Peyer's patch (tissue), 4 donors: Measurements from ENCODE around the gene POMGNT2. TPM values are rescaled to one million over a fixed set of nuclear protein-coding genes. Genes with fewer than 3 reads are reported as not detected.
"Not testable (repeated sequence)": the region's sequence is repeated elsewhere in the genome, so short reads cannot be mapped to it uniquely, and the experiment has no call there.

ENCODE experiments used
- DNase-seq, 3 donors: peaks; one replicate each; pipeline ENCODE4 v3.0.0-alpha.2; 2017 to 2019
- H3K27ac ChIP-seq, 4 donors: fragments of 200-600 bp; sonication (generic); one replicate each; pipeline ENCODE4 v1.5.1; 2016 to 2019
- H3K27me3 ChIP-seq, 2 donors: fragments of 200-600 bp; sonication (generic); one replicate each; pipeline ENCODE4 v1.5.1; 2019
- H3K36me3 ChIP-seq, 3 donors: fragments of 200-600 bp; sonication (generic); one replicate each; pipeline ENCODE4 v1.5.1; 2016 to 2019
- H3K4me1 ChIP-seq, 4 donors: fragments of 200-600 bp; sonication (generic); one replicate each; pipeline ENCODE4 v1.5.1; 2016 to 2019
- H3K4me3 ChIP-seq, 4 donors: fragments of 200-600 bp; sonication (generic); 1 replicate in 3 of 4; 2 replicates in 1 of 4; pipeline ENCODE4 v1.5.1; 2016 to 2019; ENCODE audit warnings: mild to moderate bottlenecking in 1 of 4
- H3K9me3 ChIP-seq, 4 donors: fragments of 200-600 bp; sonication (generic); one replicate each; pipeline ENCODE4 v1.5.1; 2016 to 2019; ENCODE audit warnings: mild to moderate bottlenecking in 1 of 4
- CTCF ChIP-seq, 6 experiments: fragments of 450-650 bp in 4 of 6; fragments of 200-600 bp in 2 of 6; sonication (generic) in 1 of 6; IDR thresholded peaks; one replicate each; pipeline ENCODE4 v1.5.1; 2017 to 2019; ENCODE audit warnings: antibody characterized with exemption in 6 of 6, mild to moderate bottlenecking in 3 of 6, moderate library complexity in 1 of 6
- POLR2A ChIP-seq, 2 donors: fragments of 450-650 bp; IDR thresholded peaks; one replicate each; pipeline ENCODE4 v1.5.1; 2017; ENCODE audit warnings: antibody characterized with exemption in 2 of 2, mild to moderate bottlenecking in 2 of 2, moderate library complexity in 2 of 2
- total RNA-seq, 4 donors: library from RNA; depleted of rRNA; stranded (reverse); fragments of >200 nt; gene quantifications; one replicate each; pipeline ENCODE4 v1.1.0, GENCODE V29; 2016

The POMGNT2 gene
- total RNA-seq, 4 donors from 2014 or later = 4.1 to 11.8 (median 7.1) TPM

- H3K27ac ChIP-seq = no peak overlapping the region
- TF ChIP-seq POLR2A (IDR thresholded peaks at IDR 0.05) = no peak
- TF ChIP-seq CTCF (IDR thresholded peaks at IDR 0.05) = peak in 3 of 6 experiments; percentile 9 to 22 (median 20)
- no peak for DNase-seq
Observed at GRCh38 chr3:43071313-43071893, 34.5 kb downstream of the POMGNT2 start.

DNA sequence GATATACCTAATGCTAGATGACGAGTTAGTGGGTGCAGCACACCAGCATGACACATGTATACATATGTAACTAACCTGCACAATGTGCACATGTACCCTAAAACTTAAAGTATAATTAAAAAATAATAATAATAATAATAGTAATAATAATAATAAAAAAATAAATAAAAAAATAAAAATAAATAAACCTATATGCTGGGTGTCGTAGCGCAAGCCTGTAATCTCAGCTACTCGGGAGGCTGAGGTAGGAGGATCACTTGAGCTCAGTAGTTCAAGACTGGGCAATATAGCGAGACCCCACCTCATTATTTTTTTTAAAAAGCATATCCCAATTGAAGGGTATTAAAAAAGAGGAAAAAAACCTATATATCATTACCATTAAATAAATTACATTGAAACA is 35.2 kb downstream of the POMGNT2 start:
- DNase-seq, H3K9me3 ChIP-seq, H3K4me1 ChIP-seq, H3K27ac ChIP-seq, H3K27me3 ChIP-seq, H3K36me3 ChIP-seq, H3K4me3 ChIP-seq: not testable (repeated sequence)

More at GRCh38 chr3:43071313-43071893, 34.5 kb downstream of the POMGNT2 start:
- Histone ChIP-seq H3K27me3 (no peaks in the 10 kb centered on the region), H3K4me3 (no peak overlapping the region), H3K4me1 (no peaks in the 10 kb centered on the region), H3K36me3 (no peaks in the 10 kb centered on the region), H3K9me3 (no peaks in the 10 kb centered on the region)

DNA sequence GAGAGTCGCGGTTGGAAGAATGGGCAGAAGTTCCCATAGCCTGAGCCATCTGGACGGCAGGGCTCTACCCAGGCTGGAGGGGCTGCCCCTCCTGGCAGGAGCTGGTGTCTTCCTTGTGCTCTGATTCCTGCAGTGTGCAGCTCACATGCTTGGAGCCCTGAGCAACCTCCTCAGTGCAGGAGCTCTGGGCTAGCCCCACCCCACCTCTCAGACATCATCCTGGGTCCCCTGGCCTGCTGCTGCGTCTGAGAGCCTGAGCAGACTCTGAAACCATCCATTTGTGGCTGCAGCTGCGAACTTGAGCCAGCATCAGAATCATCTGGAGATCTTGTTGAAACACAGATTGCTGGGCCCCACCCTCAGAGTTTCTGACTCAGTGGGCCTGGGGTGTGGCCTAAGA is 42.8 kb downstream of the POMGNT2 start:
- H3K36me3 ChIP-seq = no peaks in the 10 kb centered on the region
- no peaks in the 10 kb centered on the region for H3K9me3 ChIP-seq
- no peaks in the 10 kb centered on the region for H3K4me1 ChIP-seq
- DNase-seq = no peak
- H3K27me3 ChIP-seq = no peaks in the 10 kb centered on the region
- TF ChIP-seq CTCF (IDR thresholded peaks at IDR 0.05) (no peak), POLR2A (IDR thresholded peaks at IDR 0.05) (no peak)
- no peak overlapping the region for H3K4me3 ChIP-seq
- no peak overlapping the region for H3K27ac ChIP-seq

- no peaks in the 10 kb centered on the region for H3K36me3 ChIP-seq
- H3K27me3 ChIP-seq = no peaks in the 10 kb centered on the region
- TF ChIP-seq POLR2A (IDR thresholded peaks at IDR 0.05) = no peak
- no peak for TF ChIP-seq CTCF (IDR thresholded peaks at IDR 0.05)
- H3K27ac ChIP-seq = no peak overlapping the region
- H3K4me1 ChIP-seq = no peaks in the 10 kb centered on the region
- no peak for DNase-seq
- no peak overlapping the region for H3K4me3 ChIP-seq
- H3K9me3 ChIP-seq = no peaks in the 10 kb centered on the region
Observed at GRCh38 chr3:43062564-43063040, 43.3 kb downstream of the POMGNT2 start.

- no peaks in the 10 kb centered on the region for H3K27me3 ChIP-seq
- no peaks in the 10 kb centered on the region for H3K9me3 ChIP-seq
- no peaks in the 10 kb centered on the region for H3K36me3 ChIP-seq
- H3K4me3 ChIP-seq = no peak overlapping the region
- no peaks in the 10 kb centered on the region for H3K4me1 ChIP-seq
- TF ChIP-seq POLR2A (IDR thresholded peaks at IDR 0.05) (no peak), CTCF (IDR thresholded peaks at IDR 0.05) (no peak)
- no peak overlapping the region for H3K27ac ChIP-seq
- no peak for DNase-seq
Observed at GRCh38 chr3:43062040-43062563, 43.8 kb downstream of the POMGNT2 start.

DNA sequence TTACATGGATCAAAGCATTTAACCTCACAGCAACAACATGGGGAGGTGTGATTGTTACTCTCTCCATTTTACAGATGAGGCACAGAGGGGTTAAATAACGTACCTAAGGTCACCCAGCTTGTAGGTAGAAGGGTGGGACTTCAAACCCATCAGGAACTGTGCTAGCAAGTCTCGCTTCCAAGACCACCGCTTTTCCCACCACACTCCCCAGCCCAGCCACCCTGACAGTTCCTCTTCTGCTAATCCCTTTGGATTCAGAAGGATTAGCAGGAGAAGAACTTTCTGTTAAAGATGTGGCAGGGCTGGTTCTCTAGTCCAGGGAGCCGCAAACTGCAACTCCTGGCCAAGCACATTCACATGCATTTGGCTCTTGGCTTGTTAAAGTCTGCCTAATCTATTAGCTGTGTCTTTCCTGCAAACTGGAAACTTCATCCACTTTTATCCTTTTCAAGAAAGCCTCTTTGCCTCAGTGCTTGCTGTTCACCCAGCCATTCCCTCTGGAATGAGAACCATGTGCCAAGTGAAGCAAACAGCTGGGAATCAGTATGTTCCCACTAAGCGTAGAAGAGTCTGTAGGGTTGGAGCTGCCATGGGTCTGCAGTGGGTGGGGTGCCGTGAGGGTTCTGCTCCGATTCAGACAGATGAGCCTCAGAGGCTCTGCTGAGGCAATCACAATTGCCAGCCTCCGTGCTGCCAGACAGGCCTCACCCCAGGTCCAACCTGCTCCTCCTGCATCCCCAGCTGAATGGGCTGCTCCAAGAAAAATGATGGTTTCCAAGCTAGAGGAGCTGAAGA is 44.6 kb downstream of the POMGNT2 start:
- Histone ChIP-seq H3K27ac (no peak overlapping the region), H3K36me3 (no peaks in the 10 kb centered on the region), H3K4me3 (no peak overlapping the region), H3K4me1 (no peaks in the 10 kb centered on the region), H3K9me3 (no peaks in the 10 kb centered on the region), H3K27me3 (no peaks in the 10 kb centered on the region)
- DNase-seq = no peak
- TF ChIP-seq CTCF (IDR thresholded peaks at IDR 0.05) = no peak
- no peak for TF ChIP-seq POLR2A (IDR thresholded peaks at IDR 0.05)
